Measurements from ENCODE around the gene SMPDL3B. TPM values are rescaled to one million over a fixed set of nuclear protein-coding genes. Genes with fewer than 3 reads are reported as not detected.

SMPDL3B gene
- total RNA-seq, 2 experiments from 2014 or later = 0.64 to 0.99 TPM

DNA sequence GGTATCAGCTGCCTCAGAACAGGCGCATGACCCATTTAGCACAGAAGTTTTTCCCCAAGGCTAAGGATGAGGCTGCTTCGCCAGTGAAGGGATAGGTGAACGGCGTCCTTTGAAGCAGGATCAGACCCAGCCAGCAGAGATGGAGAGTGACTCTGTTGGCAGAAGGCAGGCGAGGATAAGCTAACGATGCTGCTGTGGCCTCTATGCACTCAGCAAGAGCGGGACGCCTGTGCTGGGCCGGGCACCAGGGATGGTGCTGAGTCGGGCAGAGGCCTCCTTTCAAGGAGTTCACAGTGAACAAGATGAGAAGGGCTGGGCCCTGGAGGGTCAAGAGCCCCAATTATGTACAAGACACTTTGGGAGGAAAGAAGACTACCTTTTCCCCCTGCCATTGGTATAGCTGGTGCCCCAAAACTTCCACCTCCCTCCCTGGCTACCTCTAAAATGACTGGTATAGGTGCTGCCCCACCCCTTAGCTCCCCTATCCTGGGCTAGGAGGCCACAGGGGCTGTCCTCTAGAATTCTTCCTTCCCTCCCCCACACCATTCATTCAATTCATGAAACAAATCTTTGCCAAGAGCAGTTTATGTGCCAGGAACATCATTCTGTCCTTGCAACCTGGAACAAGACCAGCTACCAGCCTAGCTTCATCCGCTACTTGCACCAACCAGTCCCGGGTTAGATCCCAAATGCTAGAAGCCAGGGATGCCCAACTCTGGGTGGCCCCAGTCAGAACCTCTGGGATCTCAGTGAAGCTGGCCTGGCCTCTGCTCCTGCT is 32.5 kb downstream of the SMPDL3B start:
- H3K27me3 Mint-ChIP-seq = no peaks in the 10 kb centered on the region
- no peak overlapping the region for H3K27ac Mint-ChIP-seq
- H3K4me3 Mint-ChIP-seq = no peak overlapping the region
- POLR2A ChIA-PET = interaction anchor here (1.3 kb wide), 1 partner anchor 769 kb away, joined by 4 read pairs; the partner anchor contains the start of gene YTHDF2
- DNase-seq (no peak), ATAC-seq (ENCODE audit: low read depth) (no peak)
- H3K36me3 Mint-ChIP-seq = peaks cover 13% of the 10 kb centered on the region
- H3K4me1 Mint-ChIP-seq = peaks cover 15% of the 10 kb centered on the region
- no peaks in the 10 kb centered on the region for H3K9me3 Mint-ChIP-seq

DNA sequence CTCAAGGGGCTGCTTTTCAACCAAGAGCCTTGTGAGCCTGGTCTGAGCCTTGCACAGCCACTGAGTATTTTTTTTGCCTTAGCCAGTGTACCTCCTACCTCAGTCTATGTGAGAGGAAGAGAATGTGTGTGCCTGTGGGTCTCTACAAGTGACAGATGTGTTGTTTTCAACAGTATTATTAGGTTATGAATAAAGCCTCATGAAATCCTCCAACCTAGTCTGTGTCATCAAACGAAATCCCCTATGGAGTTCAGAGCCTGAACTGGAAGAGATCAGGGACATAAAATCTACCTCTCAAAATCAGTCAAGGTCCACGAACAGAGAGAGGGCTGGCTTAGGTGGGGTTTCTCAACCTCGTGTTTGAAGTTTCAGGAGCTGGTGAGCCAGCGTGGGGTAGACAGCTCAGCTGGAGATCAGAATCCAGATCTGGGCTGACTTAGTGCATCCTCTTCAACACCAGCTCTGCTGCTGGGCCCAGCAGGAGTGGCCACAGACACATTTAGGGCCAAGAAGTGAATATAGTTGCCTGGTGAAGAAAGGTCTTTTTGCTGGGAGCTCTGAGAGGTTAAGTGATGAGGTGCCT is 33.2 kb downstream of the SMPDL3B start:
- Mint-ChIP-seq H3K4me1 (peaks cover 15% of the 10 kb centered on the region), H3K9me3 (no peaks in the 10 kb centered on the region), H3K36me3 (peaks cover 13% of the 10 kb centered on the region), H3K27me3 (no peaks in the 10 kb centered on the region), H3K4me3 (no peak overlapping the region), H3K27ac (no peak overlapping the region)
- POLR2A ChIA-PET = interaction anchor here (1.0 kb wide), 1 partner anchor 8 kb away, joined by 5 read pairs; the partner anchor contains the start of gene XKR8
- ATAC-seq (ENCODE audit: low read depth) (no peak), DNase-seq (no peak)

DNA sequence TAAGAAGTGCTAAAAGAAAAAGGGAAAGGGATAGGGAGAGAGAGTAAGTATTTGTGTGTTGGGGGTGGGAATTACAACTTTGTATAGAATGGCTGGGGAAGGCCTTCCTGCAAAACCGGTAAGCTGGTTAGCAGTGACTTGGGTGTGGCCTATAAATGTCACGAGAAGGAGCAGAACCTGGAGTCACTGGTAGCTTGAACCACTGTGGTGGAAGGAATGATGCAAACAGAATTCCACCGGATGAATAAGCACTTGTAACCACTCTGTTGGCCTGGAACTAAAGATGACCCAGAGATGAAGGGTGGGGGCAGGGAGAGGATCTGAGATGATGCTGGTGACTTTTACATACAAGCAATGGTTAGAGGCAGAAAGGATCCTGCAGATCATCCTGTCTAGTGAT is 33.9 kb downstream of the SMPDL3B start:
- no peak for DNase-seq
- POLR2A ChIA-PET = interaction anchor here (0.6 to 1.0 kb wide), 2 partner anchors 9 to 769 kb away, joined by 3 to 5 read pairs; partner anchors contain the start of gene XKR8
- Mint-ChIP-seq H3K9me3 (no peaks in the 10 kb centered on the region), H3K4me1 (peaks cover 12% of the 10 kb centered on the region), H3K27ac (peak overlapping the region; percentile 1), H3K36me3 (peaks cover 13% of the 10 kb centered on the region), H3K4me3 (no peak overlapping the region), H3K27me3 (no peaks in the 10 kb centered on the region)
- no peak for ATAC-seq (ENCODE audit: low read depth)

DNA sequence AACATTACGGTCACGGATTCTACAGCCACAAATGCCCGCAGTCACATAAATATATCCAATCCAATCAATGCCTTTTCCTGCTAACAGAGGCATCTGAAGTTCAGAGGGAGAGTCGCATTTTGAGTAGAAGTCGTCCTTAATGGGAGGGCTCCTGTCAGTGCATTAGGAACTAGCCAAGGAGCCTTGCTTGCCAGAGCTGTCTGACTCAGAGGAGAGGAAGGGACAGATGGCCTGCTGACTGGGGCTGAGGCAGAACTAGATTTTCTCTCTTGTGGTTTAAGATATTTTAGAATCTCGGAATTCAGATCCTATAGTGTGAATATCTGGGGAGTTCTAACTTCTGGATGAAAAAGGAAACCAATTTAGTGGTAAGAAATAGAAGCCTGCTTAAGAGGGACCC is 35.6 kb downstream of the SMPDL3B start:
- H3K36me3 Mint-ChIP-seq = peaks cover 11% of the 10 kb centered on the region
- POLR2A ChIA-PET = no interaction called here
- H3K27me3 Mint-ChIP-seq = no peaks in the 10 kb centered on the region
- no peaks in the 10 kb centered on the region for H3K9me3 Mint-ChIP-seq
- peaks cover 10% of the 10 kb centered on the region for H3K4me1 Mint-ChIP-seq
- DNase-seq (no peak), ATAC-seq (ENCODE audit: low read depth) (no peak)
- no peak overlapping the region for H3K27ac Mint-ChIP-seq
- H3K4me3 Mint-ChIP-seq = no peak overlapping the region

DNA sequence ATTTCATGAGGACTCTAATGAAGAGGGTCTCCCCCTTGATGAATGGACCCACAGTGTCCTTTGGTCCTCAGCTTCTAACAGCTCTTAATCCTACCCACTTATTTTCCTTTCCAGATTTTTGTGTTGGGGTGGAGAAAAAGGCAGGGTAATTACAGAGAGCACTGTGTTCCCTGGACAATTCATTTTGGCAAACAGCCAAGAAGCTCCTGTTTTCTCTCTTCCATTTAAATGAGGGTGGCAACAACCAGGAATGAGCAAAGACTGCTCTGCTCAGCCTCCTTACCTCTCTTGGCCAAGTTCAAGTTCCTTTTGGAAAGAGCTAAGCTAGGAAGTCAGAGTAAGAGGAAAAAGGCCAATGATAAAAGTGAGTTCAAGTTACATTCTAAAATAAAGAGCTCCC is 36.9 kb downstream of the SMPDL3B start:
- no peak for DNase-seq
- no peaks in the 10 kb centered on the region for H3K9me3 Mint-ChIP-seq
- POLR2A ChIA-PET = interaction anchor here (1.2 kb wide), 1 partner anchor 12 kb away, joined by 5 read pairs; the partner anchor contains the start of gene XKR8
- no peaks in the 10 kb centered on the region for H3K27me3 Mint-ChIP-seq
- H3K4me3 Mint-ChIP-seq = no peak overlapping the region
- no peak for ATAC-seq (ENCODE audit: low read depth)
- peaks cover 10% of the 10 kb centered on the region for H3K36me3 Mint-ChIP-seq
- H3K4me1 Mint-ChIP-seq = peaks cover 10% of the 10 kb centered on the region
- no peak overlapping the region for H3K27ac Mint-ChIP-seq

DNA sequence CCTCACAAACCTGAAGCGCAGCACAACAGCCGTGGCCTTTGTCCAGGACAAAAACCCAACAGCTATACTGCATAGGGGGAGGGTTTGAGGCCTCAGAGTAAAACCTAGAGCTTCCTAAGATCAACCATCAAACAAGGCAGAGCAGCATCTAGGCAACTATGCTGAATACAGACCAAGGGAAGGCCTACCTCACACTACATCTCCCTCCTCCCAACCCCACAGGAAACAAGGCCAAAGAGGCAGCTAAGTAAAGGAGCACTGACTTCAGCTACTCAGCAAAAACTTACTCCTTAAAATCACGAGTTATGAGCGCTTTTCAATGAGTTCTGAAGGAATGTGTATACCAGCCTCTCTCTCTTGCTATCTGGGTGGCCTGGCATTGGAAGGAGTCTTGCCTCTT is 37.3 kb downstream of the SMPDL3B start:
- ATAC-seq (ENCODE audit: low read depth) (no peak), DNase-seq (no peak)
- Mint-ChIP-seq H3K4me1 (peaks cover 10% of the 10 kb centered on the region), H3K4me3 (no peak overlapping the region), H3K27ac (no peak overlapping the region), H3K36me3 (peaks cover 13% of the 10 kb centered on the region), H3K9me3 (no peaks in the 10 kb centered on the region), H3K27me3 (no peaks in the 10 kb centered on the region)
- POLR2A ChIA-PET = interaction anchor here (1.2 kb wide), 1 partner anchor 12 kb away, joined by 5 read pairs; the partner anchor contains the start of gene XKR8

DNA sequence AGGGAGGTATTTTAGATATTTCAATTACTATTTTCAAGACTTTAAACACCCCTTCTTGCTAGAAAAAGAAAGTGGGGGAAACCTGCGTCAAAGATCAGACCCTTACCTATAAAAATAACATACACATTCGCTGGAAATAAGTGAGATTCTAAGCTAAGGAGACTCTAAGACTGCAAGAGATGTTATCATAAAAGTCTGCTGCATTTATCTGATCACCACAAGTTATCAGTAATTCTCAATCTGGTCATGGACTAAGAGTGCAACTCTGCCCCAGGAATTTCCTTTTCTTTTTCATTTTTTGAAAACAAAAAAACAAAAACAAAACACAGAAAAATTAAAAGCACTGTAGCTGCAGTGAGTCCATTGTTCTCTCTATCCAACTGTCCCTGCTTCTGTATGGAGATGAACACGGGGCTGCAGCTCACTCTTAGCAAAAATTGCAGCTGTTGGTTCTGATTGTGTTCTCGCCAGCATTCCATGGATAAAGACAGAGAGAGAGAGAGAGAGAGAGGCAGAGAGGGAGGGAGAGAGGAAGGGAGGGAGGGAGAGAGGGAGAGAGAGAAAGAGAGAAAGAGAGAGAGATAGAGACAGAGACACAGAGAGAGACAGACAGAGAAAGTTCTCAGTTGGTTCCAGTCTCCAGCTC is 39.1 kb downstream of the SMPDL3B start:
- H3K27ac Mint-ChIP-seq = no peak overlapping the region
- no peaks in the 10 kb centered on the region for H3K27me3 Mint-ChIP-seq
- H3K4me1 Mint-ChIP-seq = peaks cover 5% of the 10 kb centered on the region
- POLR2A ChIA-PET = interaction anchor here (0.7 to 0.9 kb wide), 3 partner anchors 14 to 75 kb away, joined by 3 read pairs; partner anchors contain the start of gene XKR8
- DNase-seq (no peak), ATAC-seq (ENCODE audit: low read depth) (no peak)
- H3K9me3 Mint-ChIP-seq = no peaks in the 10 kb centered on the region
- no peak overlapping the region for H3K4me3 Mint-ChIP-seq
- peaks cover 12% of the 10 kb centered on the region for H3K36me3 Mint-ChIP-seq

DNA sequence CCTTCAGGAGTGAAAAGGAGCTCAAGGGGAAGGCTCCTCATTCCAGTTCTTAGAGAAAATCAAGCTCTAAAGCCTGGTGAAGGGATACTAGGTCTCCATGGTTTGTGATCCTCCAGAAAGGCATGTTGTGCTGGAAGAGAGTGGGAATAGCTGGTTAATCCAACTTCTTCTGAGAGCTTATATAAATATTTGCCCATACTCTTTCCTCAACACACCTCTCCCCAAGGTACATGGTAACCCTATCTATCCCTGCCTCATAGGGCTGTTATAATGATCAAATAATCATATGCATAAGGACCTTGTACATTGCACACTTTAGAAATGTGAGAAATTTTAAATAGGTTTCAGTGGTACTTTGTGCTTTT is 39.6 kb downstream of the SMPDL3B start:
- Mint-ChIP-seq H3K4me3 (no peak overlapping the region), H3K4me1 (peaks cover 4% of the 10 kb centered on the region), H3K27me3 (no peaks in the 10 kb centered on the region), H3K36me3 (peaks cover 12% of the 10 kb centered on the region), H3K9me3 (no peaks in the 10 kb centered on the region), H3K27ac (no peak overlapping the region)
- no peak for DNase-seq
- ATAC-seq (ENCODE audit: low read depth) = no peak
- POLR2A ChIA-PET = interaction anchor here (0.6 kb wide), 1 partner anchor 21 kb away, joined by 3 read pairs; no protein-coding TSS in a partner anchor

DNA sequence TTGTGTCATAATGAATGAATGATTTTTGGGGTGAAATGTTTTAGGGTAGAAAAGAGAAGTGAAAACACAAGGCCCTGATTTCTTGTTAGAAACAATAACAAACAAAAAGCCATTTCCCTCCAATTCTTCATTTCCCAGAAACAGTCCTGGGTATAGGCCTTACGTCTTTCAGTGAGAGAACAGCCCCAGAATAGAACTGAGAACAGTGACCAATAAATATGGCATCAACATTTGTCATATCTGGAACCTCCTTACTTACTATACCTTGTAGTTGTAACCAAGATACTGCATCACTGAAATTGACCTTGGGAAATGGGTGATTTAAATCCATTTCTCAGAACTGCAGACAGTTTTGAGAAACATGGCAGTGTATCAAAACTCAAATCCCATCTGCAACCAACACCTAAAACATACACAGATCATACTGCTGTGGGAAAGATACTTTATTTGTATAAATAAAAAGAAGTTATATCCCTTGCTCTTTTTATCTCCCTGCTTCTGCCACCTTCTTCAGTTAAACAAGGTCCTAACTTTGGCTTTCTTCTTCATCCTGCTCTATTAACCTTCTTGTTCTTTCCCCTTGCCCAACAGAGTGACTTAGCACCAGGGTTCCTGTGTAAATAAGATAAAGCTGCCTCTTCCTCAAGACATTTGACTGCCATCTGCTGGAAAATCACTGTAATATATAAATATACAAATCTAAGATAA is 44.5 kb downstream of the SMPDL3B start:
- Mint-ChIP-seq H3K27me3 (no peaks in the 10 kb centered on the region), H3K9me3 (no peaks in the 10 kb centered on the region), H3K4me3 (no peak overlapping the region), H3K27ac (no peak overlapping the region), H3K4me1 (no peaks in the 10 kb centered on the region), H3K36me3 (peaks cover 6% of the 10 kb centered on the region)
- ATAC-seq (ENCODE audit: low read depth) (no peak), DNase-seq (no peak)
- POLR2A ChIA-PET = interaction anchor here (1.0 kb wide), 1 partner anchor 122 kb away, joined by 3 read pairs; no protein-coding TSS in a partner anchor

DNA sequence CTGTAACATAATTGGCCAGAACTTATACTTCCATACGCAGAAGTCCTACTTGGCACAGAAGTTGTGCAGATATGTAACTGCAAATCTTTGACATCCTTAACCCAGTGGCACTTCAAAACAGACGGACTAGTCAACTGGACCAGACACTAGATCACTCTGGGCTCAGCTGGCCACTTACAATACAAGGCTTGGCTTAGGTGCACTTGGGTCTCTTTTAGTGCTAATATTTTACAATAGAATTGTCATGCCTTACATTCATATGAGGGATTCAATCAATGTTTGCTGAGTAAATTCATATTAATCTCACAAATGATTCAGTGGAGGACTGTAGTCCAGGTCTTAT is 45.0 kb downstream of the SMPDL3B start:
- no peak overlapping the region for H3K27ac Mint-ChIP-seq
- no peaks in the 10 kb centered on the region for H3K4me1 Mint-ChIP-seq
- no peaks in the 10 kb centered on the region for H3K27me3 Mint-ChIP-seq
- no peak for DNase-seq
- POLR2A ChIA-PET = interaction anchor here (1.0 kb wide), 1 partner anchor 123 kb away, joined by 3 read pairs; no protein-coding TSS in a partner anchor
- H3K36me3 Mint-ChIP-seq = peaks cover 6% of the 10 kb centered on the region
- H3K9me3 Mint-ChIP-seq = no peaks in the 10 kb centered on the region
- no peak overlapping the region for H3K4me3 Mint-ChIP-seq
- no peak for ATAC-seq (ENCODE audit: low read depth)

DNA sequence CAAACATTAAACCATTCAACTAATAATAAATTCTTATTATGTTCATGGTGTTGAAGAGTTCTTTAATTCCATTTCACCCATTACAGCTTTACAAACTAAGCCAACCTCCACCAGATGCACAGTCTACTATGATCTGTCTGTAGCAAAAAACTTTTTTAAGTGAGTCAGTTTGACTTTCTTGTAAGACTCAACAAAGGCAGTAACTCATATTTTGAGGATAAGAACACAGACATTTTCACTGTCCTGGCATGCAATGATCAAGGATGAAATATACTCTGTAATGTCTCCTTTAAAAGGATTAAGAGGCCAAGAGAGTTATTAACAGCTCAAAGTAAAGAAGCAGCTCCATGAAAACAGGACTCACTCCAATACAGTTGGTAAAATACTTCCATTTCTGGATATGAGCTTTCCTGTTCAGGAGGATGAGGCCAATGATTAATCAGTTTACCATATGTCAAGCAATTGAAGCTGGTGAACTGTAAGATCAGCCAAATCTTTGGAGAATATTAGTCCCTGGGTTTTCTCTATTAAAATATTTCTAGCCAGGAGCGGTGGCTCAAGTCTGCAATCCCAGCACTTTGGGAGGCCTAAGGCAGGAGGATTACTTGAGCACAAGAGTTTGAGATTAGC is 45.5 kb downstream of the SMPDL3B start:
- Mint-ChIP-seq H3K4me1 (no peaks in the 10 kb centered on the region), H3K27me3 (no peaks in the 10 kb centered on the region), H3K36me3 (peaks cover 8% of the 10 kb centered on the region), H3K4me3 (no peak overlapping the region), H3K9me3 (no peaks in the 10 kb centered on the region), H3K27ac (no peak overlapping the region)
- DNase-seq (no peak), ATAC-seq (ENCODE audit: low read depth) (no peak)
- POLR2A ChIA-PET = interaction anchor here (1.0 kb wide), 2 partner anchors 108 to 123 kb away, joined by 3 to 4 read pairs; partner anchors contain the start of gene EYA3

DNA sequence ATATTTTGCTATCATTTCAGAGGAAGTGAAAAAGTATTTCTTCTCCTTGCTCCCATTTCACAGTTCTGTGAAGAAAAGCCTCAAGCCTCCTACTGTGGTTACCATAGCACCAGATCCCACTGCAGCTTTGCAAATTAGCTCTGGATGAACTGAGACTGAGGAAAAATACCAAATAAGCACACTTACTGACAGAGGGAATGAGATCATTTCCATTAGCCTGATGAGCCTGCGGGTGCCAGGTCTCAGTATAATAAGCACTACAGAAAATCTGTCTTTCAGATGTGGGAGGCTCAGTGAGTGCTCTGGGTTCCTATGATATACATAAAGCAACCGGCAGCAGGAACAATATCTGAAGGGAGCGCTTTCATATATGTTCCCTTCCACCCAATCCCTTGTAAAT is 46.3 kb downstream of the SMPDL3B start:
- H3K36me3 Mint-ChIP-seq = peaks cover 9% of the 10 kb centered on the region
- no peak for DNase-seq
- no peak for ATAC-seq (ENCODE audit: low read depth)
- H3K27ac Mint-ChIP-seq = no peak overlapping the region
- H3K27me3 Mint-ChIP-seq = no peaks in the 10 kb centered on the region
- POLR2A ChIA-PET = interaction anchor here (1.0 kb wide), 1 partner anchor 107 kb away, joined by 4 read pairs; the partner anchor contains the start of gene EYA3
- H3K9me3 Mint-ChIP-seq = no peaks in the 10 kb centered on the region
- H3K4me3 Mint-ChIP-seq = no peak overlapping the region
- no peaks in the 10 kb centered on the region for H3K4me1 Mint-ChIP-seq

All from activated naive CD8-positive, alpha-beta T cell treated with anti-CD3 and anti-CD28 coated beads, Interleukin-2, amount 10 ng/mL, durations not matched to agents 7 days and 5 days (primary cell).